HCT116 (cell line): ENCODE measurements around the gene PCYT1B. TPM values are rescaled to one million over a fixed set of nuclear protein-coding genes. Genes with fewer than 3 reads are reported as not detected.

Source experiments
- ATAC-seq: fragments of 200-7000 bp; cut with Tn5 transposase; 2 replicates; pipeline ENCODE4 v1.9.1; 2020; ENCODE audit warnings: mild to moderate bottlenecking, moderate library complexity
- BruUV-seq: library from RNA; stranded (reverse); fragments of 400-500 nt; replicated peaks from 2 replicates; lab custom pipeline; 2021; lab: Mats Ljungman, UMichigan
- CTCF ChIA-PET: fragments of 300-600 bp; sonication (Branson Sonifier 250); formaldehyde crosslinking; loops from one replicate; lab custom pipeline; 2021; ENCODE audit warnings: antibody characterized with exemption; lab: Charles Lee
- POLR2A ChIA-PET: fragments of 300-600, 350-600 bp; sonication (Branson Sonifier 250); formaldehyde crosslinking; loops from one replicate; lab custom pipeline; 2021; ENCODE audit warnings: antibody characterized with exemption; lab: Charles Lee
- RAD21 ChIA-PET, 2 experiments: fragments of 300-600 bp; sonication (Branson Sonifier 250); formaldehyde crosslinking; loops; one replicate each; lab custom pipeline; 2023; ENCODE audit warnings: low total read pairs in 2 of 2; ENCODE audit not compliant: uncharacterized antibody in 2 of 2, unreplicated experiment in 2 of 2, low non-redundant PET in 1 of 2; lab: Charles Lee
- DNase-seq: peaks from one replicate; pipeline ENCODE4 v3.0.0-alpha.2; 2010; ENCODE audit warnings: low read depth, low spot score
- H2AFZ ChIP-seq: fragments of 200-600 bp; shearing (Covaris generic), sonication (generic); 2 replicates; pipeline ENCODE4 v1.6.1; 2017; ENCODE audit warnings: low read depth, mixed run types, mixed read lengths, antibody characterized with exemption, low read length; ENCODE audit not compliant: poor library complexity, severe bottlenecking
- H3K27ac ChIP-seq: 2 replicates; pipeline ENCODE4 v1.5.1; 2012; ENCODE audit warnings: low read depth, low read length
- H3K27me3 ChIP-seq: fragments of 200-600 bp; sonication (generic); 2 replicates; pipeline ENCODE4 v1.6.1; 2016; ENCODE audit warnings: mixed run types, low read length, mixed read lengths; ENCODE audit not compliant: insufficient read depth
- H3K36me3 ChIP-seq, 2 experiments: fragments of 200-500 bp in 1 of 2; fragments of 200-600 bp in 1 of 2; sonication (Bioruptor generic) in 1 of 2; sonication (generic) in 1 of 2; 2 replicates each; pipeline versions ENCODE4 v1.5.1 to v1.6.1; 2014 to 2016; ENCODE audit warnings: low read length in 2 of 2, inconsistent platforms in 1 of 2, mixed read lengths in 1 of 2, mixed run types in 1 of 2; ENCODE audit not compliant: insufficient read depth in 2 of 2, control insufficient read depth in 1 of 2
- H3K4me1 ChIP-seq, 2 experiments: fragments of 200-600 bp in 1 of 2; sonication (generic) in 1 of 2; 2 replicates each; pipeline versions ENCODE4 v1.5.1 to v1.6.1; 2012 to 2017; ENCODE audit warnings: low read length in 2 of 2, inconsistent platforms in 1 of 2, mild to moderate bottlenecking in 1 of 2, mixed read lengths in 1 of 2, mixed run types in 1 of 2, moderate library complexity in 1 of 2; ENCODE audit not compliant: insufficient read depth in 2 of 2, control insufficient read depth in 1 of 2
- H3K4me2 ChIP-seq: fragments of 200-600 bp; sonication (generic); 2 replicates; pipeline ENCODE4 v1.6.1; 2017; ENCODE audit warnings: mixed run types, low read length, mixed read lengths
- H3K4me3 ChIP-seq, 2 experiments: fragments of 200-600 bp in 1 of 2; sonication (generic) in 1 of 2; replicated peaks in 1 of 2; 2 replicates each; pipeline ENCODE4 v1.5.1; 2011 to 2016; ENCODE audit warnings: low read length in 2 of 2, control low read depth in 1 of 2, low read depth in 1 of 2, mild to moderate bottlenecking in 1 of 2, mixed read lengths in 1 of 2, mixed run types in 1 of 2
- H3K79me2 ChIP-seq: fragments of 200-600 bp; sonication (generic); 2 replicates; pipeline ENCODE4 v1.6.1; 2017; ENCODE audit warnings: mild to moderate bottlenecking, mixed run types, low read length, moderate library complexity, mixed read lengths; ENCODE audit not compliant: insufficient read depth
- H3K9ac ChIP-seq: fragments of 200-600 bp; sonication (generic); 2 replicates; pipeline ENCODE4 v1.6.1; 2016; ENCODE audit warnings: low read length, mixed read lengths
- H3K9me2 ChIP-seq: fragments of 200-600 bp; sonication (generic), shearing (Covaris generic); 2 replicates; pipeline ENCODE4 v1.6.1; 2017; ENCODE audit warnings: mixed run types, mild to moderate bottlenecking, moderate library complexity; ENCODE audit not compliant: insufficient read depth
- H3K9me3 ChIP-seq, 2 experiments: fragments of 200-500 bp in 1 of 2; fragments of 200-600 bp in 1 of 2; sonication (Bioruptor generic) in 1 of 2; sonication (generic) in 1 of 2; 2 replicates each; pipeline ENCODE4 v1.6.1; 2014 to 2017; ENCODE audit warnings: low read length in 2 of 2, mixed read lengths in 2 of 2, inconsistent platforms in 1 of 2, low read depth in 1 of 2, mild to moderate bottlenecking in 1 of 2, mixed run types in 1 of 2, moderate library complexity in 1 of 2; ENCODE audit not compliant: control insufficient read depth in 1 of 2, insufficient read depth in 1 of 2
- H4K20me1 ChIP-seq: fragments of 200-600 bp; sonication (generic), shearing (Covaris generic); 2 replicates; pipeline ENCODE4 v1.6.1; 2017; ENCODE audit warnings: mixed run types, mild to moderate bottlenecking, moderate library complexity; ENCODE audit not compliant: insufficient read depth
- EGR1 ChIP-seq: IDR thresholded peaks from 2 replicates; pipeline ENCODE4 v1.6.1; 2012; ENCODE audit warnings: low read depth
- ELF1 ChIP-seq: IDR thresholded peaks from 2 replicates; pipeline ENCODE4 v1.6.1; 2012; ENCODE audit warnings: low read depth, borderline replicate concordance
- EZH2 ChIP-seq: fragments of 200-600 bp; sonication (generic); IDR thresholded peaks from 2 replicates; pipeline ENCODE4 v1.6.1; 2017; ENCODE audit warnings: antibody characterized with exemption, mixed run types
- EZH2phosphoT487 ChIP-seq: fragments of 200-600 bp; IDR thresholded peaks from 2 replicates; pipeline ENCODE4 v1.6.1; 2018; ENCODE audit warnings: antibody characterized with exemption, borderline replicate concordance
- FOSL1 ChIP-seq: IDR thresholded peaks from 2 replicates; pipeline ENCODE4 v1.6.1; 2012; ENCODE audit warnings: low read depth
- JUND ChIP-seq: IDR thresholded peaks from 2 replicates; pipeline ENCODE4 v1.6.1; 2012
- POLR2AphosphoS5 ChIP-seq: IDR thresholded peaks from 2 replicates; pipeline ENCODE4 v1.6.1; 2011; ENCODE audit warnings: mild to moderate bottlenecking, low read depth, low read length, moderate library complexity
- RAD21 ChIP-seq: IDR thresholded peaks from 2 replicates; pipeline ENCODE4 v1.6.1; 2012; ENCODE audit warnings: low read depth, mild to moderate bottlenecking
- SP1 ChIP-seq: IDR thresholded peaks from 2 replicates; pipeline ENCODE4 v1.6.1; 2012; ENCODE audit warnings: low read depth
- SRF ChIP-seq: IDR thresholded peaks from 2 replicates; pipeline ENCODE4 v1.6.1; 2012; ENCODE audit warnings: low read depth
- TCF7L2 ChIP-seq: IDR thresholded peaks from 2 replicates; pipeline ENCODE4 v1.7.0; 2011; ENCODE audit warnings: borderline replicate concordance, inconsistent platforms; ENCODE audit not compliant: insufficient read depth, insufficient read length; ENCODE audit errors: extremely low read depth
- YY1 ChIP-seq: IDR thresholded peaks from 2 replicates; pipeline ENCODE4 v1.6.1; 2011; ENCODE audit warnings: low read length, low read depth, moderate library complexity, mild to moderate bottlenecking; ENCODE audit not compliant: insufficient replicate concordance; ENCODE audit errors: extremely low read depth
- ZFX ChIP-seq: fragments of 450-650 bp; IDR thresholded peaks from 2 replicates; pipeline ENCODE4 v1.6.1; 2017
- ZNF274 ChIP-seq: fragments of 200-500 bp; sonication (Bioruptor generic); IDR thresholded peaks from 2 replicates; pipeline ENCODE4 v1.6.1; 2014; ENCODE audit warnings: mild to moderate bottlenecking, low read depth, low read length, inconsistent platforms
- intact Hi-C: fragments of 100-400 bp; cut with micrococcal nuclease; formaldehyde crosslinking; loops from 2 replicates; pipeline ENCODE4 v1.10.0; 2022
- total RNA-seq: library from RNA; stranded (reverse); gene quantifications from one replicate; pipeline ENCODE4 v1.2.1, GENCODE V29; 2021; ENCODE audit not compliant: unreplicated experiment
- TF ChIP-seq, protein P1 (sequence below): IDR thresholded peaks from 2 replicates; pipeline ENCODE4 v1.6.1; 2012; ENCODE audit warnings: low read depth
- TF ChIP-seq, protein P2 (sequence below), 3 experiments: fragments of 200-600 bp in 1 of 3; sonication (generic) in 1 of 3; IDR thresholded peaks in 2 of 3; conservative IDR thresholded peaks in 1 of 3; 2 replicates each; pipeline ENCODE4 v1.5.1; 2012 to 2017; ENCODE audit warnings: low read depth in 2 of 3, low read length in 2 of 3, antibody characterized with exemption in 1 of 3, borderline replicate concordance in 1 of 3, control low read depth in 1 of 3, mild to moderate bottlenecking in 1 of 3, mixed read lengths in 1 of 3, mixed run types in 1 of 3, moderate library complexity in 1 of 3; ENCODE audit not compliant: insufficient read depth in 1 of 3
- TF ChIP-seq, protein P3 (sequence below): IDR thresholded peaks from 2 replicates; pipeline ENCODE4 v1.6.1; 2011; ENCODE audit warnings: mild to moderate bottlenecking, low read length, moderate library complexity; ENCODE audit not compliant: insufficient replicate concordance; ENCODE audit errors: extremely low read depth
- TF ChIP-seq, protein P4 (sequence below): IDR thresholded peaks from 2 replicates; pipeline ENCODE4 v1.6.1; 2012

The PCYT1B gene
- total RNA-seq, 1 experiment from 2014 or later, result not detected

DNA sequence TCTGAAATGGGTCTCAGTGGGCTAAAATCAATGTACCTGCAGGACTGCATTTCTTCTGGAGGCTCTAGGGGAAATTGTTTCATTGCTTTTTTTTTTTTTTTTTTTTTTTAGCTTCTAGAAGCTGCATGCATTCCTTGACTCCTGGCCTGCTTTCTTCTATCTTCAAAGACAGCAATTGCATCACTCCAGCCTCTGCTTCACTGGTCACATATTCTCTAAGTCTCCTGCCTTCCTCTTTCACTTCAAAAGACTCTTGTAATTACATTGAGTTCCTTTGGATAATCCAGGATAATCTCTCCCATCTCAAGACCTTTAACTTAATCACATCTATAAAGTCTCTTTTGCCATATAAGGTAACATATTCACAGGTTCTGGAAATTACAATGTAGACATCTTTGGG lies 11.3 kb upstream of the PCYT1B start:
- intact Hi-C loops, result no loop called here
- no peaks in the 10 kb centered on the region for H3K79me2 ChIP-seq
- DNase-seq (no peak), ATAC-seq (no peak)
- RAD21 ChIA-PET, result no interaction called here
- CTCF ChIA-PET, result no interaction called here
- no peak overlapping the region for H3K4me2 ChIP-seq
- no peaks in the 10 kb centered on the region for H3K4me1 ChIP-seq
- H4K20me1 ChIP-seq, result no peaks in the 10 kb centered on the region; the same call in 1 of the 2 replicates
- no peaks in the 10 kb centered on the region for H3K9me2 ChIP-seq
- POLR2A ChIA-PET, result no interaction called here
- H2AFZ ChIP-seq, result no peak overlapping the region
- no TSS peak for BruUV-seq
- no peak overlapping the region for H3K9ac ChIP-seq
- no peaks in the 10 kb centered on the region for H3K9me3 ChIP-seq
- no peaks in the 10 kb centered on the region for H3K27me3 ChIP-seq
- no peak for TF ChIP-seq POLR2AphosphoS5
- no peak for TF ChIP-seq ZFX
- TF ChIP-seq, protein P1, sequence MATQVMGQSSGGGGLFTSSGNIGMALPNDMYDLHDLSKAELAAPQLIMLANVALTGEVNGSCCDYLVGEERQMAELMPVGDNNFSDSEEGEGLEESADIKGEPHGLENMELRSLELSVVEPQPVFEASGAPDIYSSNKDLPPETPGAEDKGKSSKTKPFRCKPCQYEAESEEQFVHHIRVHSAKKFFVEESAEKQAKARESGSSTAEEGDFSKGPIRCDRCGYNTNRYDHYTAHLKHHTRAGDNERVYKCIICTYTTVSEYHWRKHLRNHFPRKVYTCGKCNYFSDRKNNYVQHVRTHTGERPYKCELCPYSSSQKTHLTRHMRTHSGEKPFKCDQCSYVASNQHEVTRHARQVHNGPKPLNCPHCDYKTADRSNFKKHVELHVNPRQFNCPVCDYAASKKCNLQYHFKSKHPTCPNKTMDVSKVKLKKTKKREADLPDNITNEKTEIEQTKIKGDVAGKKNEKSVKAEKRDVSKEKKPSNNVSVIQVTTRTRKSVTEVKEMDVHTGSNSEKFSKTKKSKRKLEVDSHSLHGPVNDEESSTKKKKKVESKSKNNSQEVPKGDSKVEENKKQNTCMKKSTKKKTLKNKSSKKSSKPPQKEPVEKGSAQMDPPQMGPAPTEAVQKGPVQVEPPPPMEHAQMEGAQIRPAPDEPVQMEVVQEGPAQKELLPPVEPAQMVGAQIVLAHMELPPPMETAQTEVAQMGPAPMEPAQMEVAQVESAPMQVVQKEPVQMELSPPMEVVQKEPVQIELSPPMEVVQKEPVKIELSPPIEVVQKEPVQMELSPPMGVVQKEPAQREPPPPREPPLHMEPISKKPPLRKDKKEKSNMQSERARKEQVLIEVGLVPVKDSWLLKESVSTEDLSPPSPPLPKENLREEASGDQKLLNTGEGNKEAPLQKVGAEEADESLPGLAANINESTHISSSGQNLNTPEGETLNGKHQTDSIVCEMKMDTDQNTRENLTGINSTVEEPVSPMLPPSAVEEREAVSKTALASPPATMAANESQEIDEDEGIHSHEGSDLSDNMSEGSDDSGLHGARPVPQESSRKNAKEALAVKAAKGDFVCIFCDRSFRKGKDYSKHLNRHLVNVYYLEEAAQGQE, result no peak
- no peak for TF ChIP-seq RAD21
- TF ChIP-seq TCF7L2, result no peak
- TF ChIP-seq, protein P2, sequence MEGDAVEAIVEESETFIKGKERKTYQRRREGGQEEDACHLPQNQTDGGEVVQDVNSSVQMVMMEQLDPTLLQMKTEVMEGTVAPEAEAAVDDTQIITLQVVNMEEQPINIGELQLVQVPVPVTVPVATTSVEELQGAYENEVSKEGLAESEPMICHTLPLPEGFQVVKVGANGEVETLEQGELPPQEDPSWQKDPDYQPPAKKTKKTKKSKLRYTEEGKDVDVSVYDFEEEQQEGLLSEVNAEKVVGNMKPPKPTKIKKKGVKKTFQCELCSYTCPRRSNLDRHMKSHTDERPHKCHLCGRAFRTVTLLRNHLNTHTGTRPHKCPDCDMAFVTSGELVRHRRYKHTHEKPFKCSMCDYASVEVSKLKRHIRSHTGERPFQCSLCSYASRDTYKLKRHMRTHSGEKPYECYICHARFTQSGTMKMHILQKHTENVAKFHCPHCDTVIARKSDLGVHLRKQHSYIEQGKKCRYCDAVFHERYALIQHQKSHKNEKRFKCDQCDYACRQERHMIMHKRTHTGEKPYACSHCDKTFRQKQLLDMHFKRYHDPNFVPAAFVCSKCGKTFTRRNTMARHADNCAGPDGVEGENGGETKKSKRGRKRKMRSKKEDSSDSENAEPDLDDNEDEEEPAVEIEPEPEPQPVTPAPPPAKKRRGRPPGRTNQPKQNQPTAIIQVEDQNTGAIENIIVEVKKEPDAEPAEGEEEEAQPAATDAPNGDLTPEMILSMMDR (IDR thresholded peaks at IDR 0.05 in 2 of 3, conservative IDR thresholded peaks at IDR 0.05 in 1 of 3; ENCODE audit: borderline replicate concordance in 1 of 3, insufficient read depth in 1 of 3, low read depth in 2 of 3, low read length in 2 of 3), result no peak
- no peak for TF ChIP-seq FOSL1
- no peak for TF ChIP-seq JUND
- no peak for TF ChIP-seq SRF
- no peak for TF ChIP-seq EZH2
- no peak for TF ChIP-seq YY1
- TF ChIP-seq SP1, result no peak
- no peak for TF ChIP-seq ZNF274
- TF ChIP-seq ELF1, result no peak
- TF ChIP-seq, protein P3, sequence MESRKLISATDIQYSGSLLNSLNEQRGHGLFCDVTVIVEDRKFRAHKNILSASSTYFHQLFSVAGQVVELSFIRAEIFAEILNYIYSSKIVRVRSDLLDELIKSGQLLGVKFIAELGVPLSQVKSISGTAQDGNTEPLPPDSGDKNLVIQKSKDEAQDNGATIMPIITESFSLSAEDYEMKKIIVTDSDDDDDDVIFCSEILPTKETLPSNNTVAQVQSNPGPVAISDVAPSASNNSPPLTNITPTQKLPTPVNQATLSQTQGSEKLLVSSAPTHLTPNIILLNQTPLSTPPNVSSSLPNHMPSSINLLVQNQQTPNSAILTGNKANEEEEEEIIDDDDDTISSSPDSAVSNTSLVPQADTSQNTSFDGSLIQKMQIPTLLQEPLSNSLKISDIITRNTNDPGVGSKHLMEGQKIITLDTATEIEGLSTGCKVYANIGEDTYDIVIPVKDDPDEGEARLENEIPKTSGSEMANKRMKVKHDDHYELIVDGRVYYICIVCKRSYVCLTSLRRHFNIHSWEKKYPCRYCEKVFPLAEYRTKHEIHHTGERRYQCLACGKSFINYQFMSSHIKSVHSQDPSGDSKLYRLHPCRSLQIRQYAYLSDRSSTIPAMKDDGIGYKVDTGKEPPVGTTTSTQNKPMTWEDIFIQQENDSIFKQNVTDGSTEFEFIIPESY, result no peak
- no peak for TF ChIP-seq EZH2phosphoT487
- TF ChIP-seq EGR1, result no peak
- TF ChIP-seq, protein P4, sequence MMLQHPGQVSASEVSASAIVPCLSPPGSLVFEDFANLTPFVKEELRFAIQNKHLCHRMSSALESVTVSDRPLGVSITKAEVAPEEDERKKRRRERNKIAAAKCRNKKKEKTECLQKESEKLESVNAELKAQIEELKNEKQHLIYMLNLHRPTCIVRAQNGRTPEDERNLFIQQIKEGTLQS, result no peak
- no peak overlapping the region for H3K27ac ChIP-seq
- no peak overlapping the region for H3K4me3 ChIP-seq
- no peaks in the 10 kb centered on the region for H3K36me3 ChIP-seq
